ENCODE results near the gene KIAA0040.

KIAA0040 gene

DNA sequence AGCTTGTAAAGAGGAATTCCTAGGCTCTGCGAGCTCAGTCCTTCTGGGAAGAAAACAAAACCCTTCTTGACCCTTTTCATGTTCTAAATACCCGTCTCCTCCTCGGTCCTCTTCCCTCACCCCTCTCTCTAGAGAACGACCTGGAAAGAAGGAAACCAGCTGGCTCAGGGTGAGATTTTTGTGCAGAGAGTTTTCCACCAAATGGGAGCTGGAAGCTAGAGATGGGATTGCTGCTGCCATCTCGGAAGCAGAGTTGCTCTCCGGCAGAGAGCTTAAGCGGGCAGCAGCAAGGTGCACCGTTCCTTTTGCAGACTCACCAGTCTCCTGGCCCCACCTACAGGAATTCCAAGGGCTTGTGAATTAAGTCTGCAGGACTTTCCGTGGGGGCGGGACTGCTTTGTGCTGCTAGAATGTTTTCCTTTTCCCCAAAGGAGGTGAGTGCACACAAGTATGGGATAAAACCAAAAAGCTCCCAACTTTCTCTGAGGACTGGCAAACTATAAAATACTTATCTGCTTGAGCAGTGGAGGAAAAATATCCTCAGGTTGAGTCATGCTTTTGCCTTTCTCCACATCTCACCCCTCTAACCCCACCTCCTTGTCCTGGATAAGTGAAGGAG is 29.1 kb upstream of the KIAA0040 start:
- no peak for DNase-seq (ENCODE audit: low read depth)
- no peak for TF ChIP-seq CTCF (conservative IDR thresholded peaks at IDR 0.05; ENCODE audit: control insufficient read depth, insufficient read depth, low read depth, low read length)

DNA sequence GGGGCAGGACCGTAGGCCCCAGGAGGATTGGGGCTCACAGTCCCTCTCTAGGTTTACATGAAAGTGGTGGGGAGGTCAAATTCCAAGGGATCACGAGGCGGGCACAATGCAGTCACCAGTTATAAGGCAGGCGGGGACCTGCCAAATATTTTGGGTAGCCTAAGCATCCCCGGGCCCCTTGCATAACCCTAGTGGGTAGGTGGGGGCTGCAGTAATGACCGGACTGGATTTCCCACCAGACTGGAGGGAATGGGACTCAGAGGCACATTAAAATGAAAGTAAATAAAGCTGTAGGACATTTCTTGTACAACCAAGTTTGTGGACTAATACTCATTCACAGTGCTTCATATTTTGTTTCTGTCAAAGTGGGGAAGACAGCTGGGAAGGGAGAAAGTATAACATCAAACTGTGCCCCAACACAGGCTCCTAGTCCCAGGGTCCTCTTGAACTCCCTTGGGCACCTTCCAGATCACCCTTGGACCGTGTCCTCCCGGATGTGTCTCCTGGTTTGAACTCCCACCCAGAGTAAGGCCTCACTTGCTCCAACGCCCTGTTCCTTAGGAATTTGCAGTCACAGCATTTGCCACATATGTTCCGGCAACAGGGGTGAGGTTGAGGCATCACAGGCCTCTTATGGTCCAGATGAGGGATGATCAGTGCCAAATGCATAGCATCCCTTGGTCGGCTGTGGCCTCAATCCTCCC is 28.4 kb upstream of the KIAA0040 start:
- DNase-seq (ENCODE audit: low read depth), result no peak
- TF ChIP-seq CTCF (conservative IDR thresholded peaks at IDR 0.05; ENCODE audit: control insufficient read depth, insufficient read depth, low read depth, low read length), result no peak

More for the DNA sequence above, 29.1 kb upstream of the KIAA0040 start:
- H3K4me3 ChIP-seq (ENCODE audit: control insufficient read depth, low read depth, low read length), result no peak overlapping the region

DNA sequence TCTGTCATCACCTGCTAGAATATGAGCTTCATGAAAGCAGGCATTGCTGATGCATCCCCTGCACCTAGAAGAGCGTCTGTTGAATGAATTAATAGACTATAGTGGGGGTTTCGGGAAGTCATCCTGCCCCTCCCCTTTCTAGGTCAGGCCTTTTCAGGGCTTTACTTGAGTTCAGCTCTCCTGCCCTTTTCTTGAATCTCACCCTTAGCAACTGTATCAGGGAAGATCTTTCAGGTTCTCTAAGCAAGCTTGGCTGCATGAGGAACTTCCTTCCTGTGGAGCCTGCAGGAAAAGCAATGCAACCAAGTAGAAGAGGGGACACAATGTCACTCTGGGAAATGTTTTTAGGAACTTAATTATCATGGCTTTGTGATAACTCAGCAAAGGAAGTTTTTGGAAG is 27.2 kb upstream of the KIAA0040 start:
- no peak for DNase-seq (ENCODE audit: low read depth)
- TF ChIP-seq CTCF (conservative IDR thresholded peaks at IDR 0.05; ENCODE audit: control insufficient read depth, insufficient read depth, low read depth, low read length), result no peak
- no peak overlapping the region for H3K4me3 ChIP-seq (ENCODE audit: control insufficient read depth, low read depth, low read length)

More for the DNA sequence above, 28.4 kb upstream of the KIAA0040 start:
- no peak overlapping the region for H3K4me3 ChIP-seq (ENCODE audit: control insufficient read depth, low read depth, low read length)

DNA sequence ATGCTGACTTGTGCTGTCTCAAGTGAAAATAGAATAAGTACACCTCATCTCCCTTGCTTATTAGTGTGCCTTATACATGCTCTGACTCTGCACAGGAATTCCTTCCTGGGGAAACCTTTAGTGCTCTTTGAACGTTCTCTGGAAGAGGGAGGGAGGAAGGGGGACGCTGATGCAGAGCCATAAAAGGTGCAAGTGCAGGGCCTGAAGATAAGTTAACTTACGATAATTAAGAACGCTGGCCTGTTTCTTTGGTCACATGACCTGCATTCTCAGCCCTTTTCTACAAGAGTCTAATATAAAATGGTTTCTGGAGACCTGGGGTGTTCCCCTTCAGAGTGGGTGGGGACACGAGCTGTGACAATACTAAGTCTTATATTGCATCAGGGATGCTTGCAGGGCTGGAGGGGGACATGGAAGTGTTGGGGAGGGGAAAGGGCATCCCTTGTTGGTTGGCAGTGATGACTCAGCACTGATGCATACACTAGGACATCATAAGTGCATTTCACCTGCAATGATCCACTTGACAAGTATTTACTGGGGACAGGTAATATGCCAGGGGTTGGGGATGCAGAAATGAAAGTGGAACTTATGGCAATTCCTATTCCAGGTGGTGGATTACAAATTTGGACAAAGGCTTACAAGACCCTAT is 26.3 kb upstream of the KIAA0040 start:
- DNase-seq (ENCODE audit: low read depth), result no peak
- TF ChIP-seq CTCF (conservative IDR thresholded peaks at IDR 0.05; ENCODE audit: control insufficient read depth, insufficient read depth, low read depth, low read length), result no peak
- H3K4me3 ChIP-seq (ENCODE audit: control insufficient read depth, low read depth, low read length), result no peak overlapping the region

DNA sequence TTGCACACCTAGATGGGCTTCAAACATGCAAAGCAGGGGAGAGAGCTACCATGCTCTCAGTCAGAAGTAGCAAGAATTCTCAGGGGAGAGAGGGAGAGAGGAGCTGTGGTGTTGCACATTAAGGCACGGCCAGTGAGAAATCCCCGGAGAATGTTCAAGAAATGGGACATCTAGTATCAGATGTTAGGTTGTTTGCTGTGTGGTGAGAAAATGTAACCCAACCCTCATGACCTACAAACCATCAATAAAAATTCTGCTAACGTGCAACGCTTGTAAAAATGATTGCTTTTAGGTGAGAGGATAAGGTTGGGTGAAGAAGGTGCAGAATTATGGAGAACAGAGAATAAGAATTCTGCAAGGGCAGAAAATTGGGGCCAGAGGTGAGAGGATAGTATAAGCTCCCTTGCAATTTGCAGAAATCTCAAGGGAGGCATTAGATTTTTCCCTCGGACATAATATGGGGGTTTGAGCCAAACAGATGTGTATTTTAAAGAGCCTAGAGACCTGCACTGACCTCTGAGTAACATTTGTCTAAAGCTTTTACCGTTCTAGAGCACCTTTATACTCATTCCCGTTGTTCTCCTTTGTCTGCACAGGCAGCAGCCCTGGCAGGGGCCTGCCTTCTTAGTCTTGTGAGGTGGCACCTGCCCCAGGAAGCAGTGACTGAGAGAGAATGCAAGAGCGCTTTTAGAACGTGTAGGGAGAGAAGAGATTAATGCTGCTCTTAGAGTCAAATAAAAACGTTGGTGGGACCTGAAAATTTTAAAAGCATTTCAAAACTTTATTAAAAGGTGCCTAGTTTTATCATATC is 25.4 kb upstream of the KIAA0040 start:
- no peak for DNase-seq (ENCODE audit: low read depth)
- no peak for TF ChIP-seq CTCF (conservative IDR thresholded peaks at IDR 0.05; ENCODE audit: control insufficient read depth, insufficient read depth, low read depth, low read length)
- H3K4me3 ChIP-seq (ENCODE audit: control insufficient read depth, low read depth, low read length), result no peak overlapping the region

DNA sequence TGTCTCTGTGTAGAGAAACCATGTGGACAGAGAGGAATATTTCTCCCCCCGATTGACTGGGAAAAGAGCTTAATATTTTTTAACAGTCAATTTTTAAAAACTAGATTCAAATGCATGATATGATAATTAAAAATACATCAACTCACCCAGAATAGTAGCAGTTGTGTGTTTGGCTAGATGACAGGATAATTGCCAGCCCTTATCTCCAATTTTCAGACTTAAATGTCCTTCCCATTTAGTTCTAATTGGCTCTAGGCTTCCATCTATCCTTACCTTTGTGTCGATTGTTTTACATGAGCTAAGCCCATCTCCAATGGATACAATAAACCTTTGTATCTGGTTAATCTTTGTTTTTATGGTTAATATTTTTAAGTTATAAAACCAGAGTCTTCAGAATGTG is 23.9 kb upstream of the KIAA0040 start:
- no peak overlapping the region for H3K4me3 ChIP-seq (ENCODE audit: control insufficient read depth, low read depth, low read length)
- no peak for TF ChIP-seq CTCF (conservative IDR thresholded peaks at IDR 0.05; ENCODE audit: control insufficient read depth, insufficient read depth, low read depth, low read length)

More for the DNA sequence above, 23.9 kb upstream of the KIAA0040 start:
- DNase-seq (ENCODE audit: low read depth), result no peak

Data from fibroblast of mammary gland (primary cell).